PC-3 (cell line): ENCODE data around the gene NGRN. TPM values are rescaled to one million over a fixed set of nuclear protein-coding genes. Genes with fewer than 3 reads are reported as not detected.
"Not testable (repeated sequence)": the region's sequence is repeated elsewhere in the genome, so short reads cannot be mapped to it uniquely, and the experiment has no call there.

Experiments used
- ATAC-seq: fragments of 200-7000 bp; cut with Tn5 transposase; 2 replicates; pipeline ENCODE4 v1.9.1; 2020; ENCODE audit warnings: mild to moderate bottlenecking, moderate library complexity
- BruUV-seq: library from RNA; stranded (reverse); fragments of 400-500 nt; replicated peaks from 2 replicates; lab custom pipeline; 2021; lab: Mats Ljungman, UMichigan
- CTCF ChIA-PET: fragments of 300-600 bp; sonication (Branson Sonifier 250); formaldehyde crosslinking; loops from one replicate; lab custom pipeline; 2022; ENCODE audit warnings: antibody characterized with exemption; lab: Charles Lee
- POLR2A ChIA-PET: fragments of 300-600 bp; sonication (Branson Sonifier 250); formaldehyde crosslinking; loops from one replicate; lab custom pipeline; 2022; ENCODE audit warnings: antibody characterized with exemption; ENCODE audit not compliant: unreplicated experiment; lab: Charles Lee
- DNase-seq: peaks from one replicate; pipeline ENCODE4 v3.0.0-alpha.2; 2015
- H2AFZ ChIP-seq: fragments of 300-600 bp; sonication (generic); 2 replicates; pipeline ENCODE4 v1.6.0; 2016; ENCODE audit warnings: antibody characterized with exemption, low read length
- H3F3A ChIP-seq: fragments of 300-600 bp; sonication (generic); one replicate; pipeline ENCODE4 v1.6.0; 2017; ENCODE audit warnings: antibody characterized with exemption, low read length, control low read depth, mild to moderate bottlenecking; ENCODE audit not compliant: unreplicated experiment
- H3K27ac ChIP-seq: fragments of 300-600 bp; sonication (generic); 2 replicates; pipeline ENCODE4 v1.5.1; 2016; ENCODE audit warnings: mild to moderate bottlenecking, low read length
- H3K27me3 ChIP-seq: fragments of 300-600 bp; sonication (generic); 2 replicates; pipeline ENCODE4 v1.6.1; 2016; ENCODE audit warnings: low read length, mixed read lengths
- H3K36me3 ChIP-seq: fragments of 300-600 bp; sonication (generic); 2 replicates; pipeline ENCODE4 v1.6.1; 2016; ENCODE audit warnings: low read depth, mixed run types, low read length, mixed read lengths
- H3K4me1 ChIP-seq: fragments of 300-600 bp; sonication (generic); 2 replicates; pipeline ENCODE4 v1.5.1; 2016; ENCODE audit warnings: low read length; ENCODE audit not compliant: insufficient read depth
- H3K4me2 ChIP-seq: fragments of 300-600 bp; sonication (generic); 2 replicates; pipeline ENCODE4 v1.6.0; 2016; ENCODE audit warnings: low read length
- H3K4me3 ChIP-seq: fragments of 300-600 bp; sonication (generic); 2 replicates; pipeline ENCODE4 v1.5.1; 2016; ENCODE audit warnings: mild to moderate bottlenecking, low read length, mixed read lengths
- H3K79me2 ChIP-seq: fragments of 300-600 bp; sonication (generic); 2 replicates; pipeline ENCODE4 v1.6.1; 2017; ENCODE audit warnings: low read length, mixed read lengths
- H3K9ac ChIP-seq: fragments of 300-600 bp; sonication (generic); 2 replicates; pipeline ENCODE4 v1.6.0; 2016; ENCODE audit warnings: mild to moderate bottlenecking, low read length
- H3K9me2 ChIP-seq: fragments of 300-600 bp; sonication (generic); replicated peaks from 2 replicates; pipeline ENCODE4 v1.6.1; 2016; ENCODE audit warnings: mixed run types, low read length, mixed read lengths
- H3K9me3 ChIP-seq: fragments of 300-600 bp; sonication (generic); 2 replicates; pipeline ENCODE4 v1.6.1; 2016; ENCODE audit warnings: low read length, mixed read lengths
- H4K20me1 ChIP-seq: fragments of 300-600 bp; sonication (generic); 2 replicates; pipeline ENCODE4 v1.6.1; 2016; ENCODE audit warnings: low read length, mixed read lengths
- EZH2 ChIP-seq: fragments of 300-600 bp; sonication (generic); IDR thresholded peaks from one replicate; pipeline ENCODE4 v1.6.1; 2017; ENCODE audit warnings: antibody characterized with exemption, mild to moderate bottlenecking, low read length; ENCODE audit not compliant: unreplicated experiment
- EZH2phosphoT487 ChIP-seq: fragments of 300-600 bp; sonication (generic); IDR thresholded peaks from 2 replicates; pipeline ENCODE4 v1.6.1; 2018; ENCODE audit warnings: mild to moderate bottlenecking, antibody characterized with exemption, low read length, borderline replicate concordance
- intact Hi-C: fragments of 100-400 bp; cut with micrococcal nuclease; formaldehyde crosslinking; loops from 2 replicates; pipeline ENCODE4 v1.9.0; 2023
- total RNA-seq: library from RNA; depleted of rRNA; stranded (reverse); fragments of >200 nt; gene quantifications from 2 replicates; pipeline ENCODE4 v1.2.3, GENCODE V29; 2014
- TF ChIP-seq, protein P1 (sequence below): fragments of 300-600 bp; sonication (generic); conservative IDR thresholded peaks from 2 replicates; pipeline ENCODE4 v1.5.1; 2017; ENCODE audit warnings: antibody characterized with exemption, low read depth, mild to moderate bottlenecking, low read length

Gene NGRN
- total RNA-seq, 1 experiment from 2014 or later: 99.3 TPM

DNA sequence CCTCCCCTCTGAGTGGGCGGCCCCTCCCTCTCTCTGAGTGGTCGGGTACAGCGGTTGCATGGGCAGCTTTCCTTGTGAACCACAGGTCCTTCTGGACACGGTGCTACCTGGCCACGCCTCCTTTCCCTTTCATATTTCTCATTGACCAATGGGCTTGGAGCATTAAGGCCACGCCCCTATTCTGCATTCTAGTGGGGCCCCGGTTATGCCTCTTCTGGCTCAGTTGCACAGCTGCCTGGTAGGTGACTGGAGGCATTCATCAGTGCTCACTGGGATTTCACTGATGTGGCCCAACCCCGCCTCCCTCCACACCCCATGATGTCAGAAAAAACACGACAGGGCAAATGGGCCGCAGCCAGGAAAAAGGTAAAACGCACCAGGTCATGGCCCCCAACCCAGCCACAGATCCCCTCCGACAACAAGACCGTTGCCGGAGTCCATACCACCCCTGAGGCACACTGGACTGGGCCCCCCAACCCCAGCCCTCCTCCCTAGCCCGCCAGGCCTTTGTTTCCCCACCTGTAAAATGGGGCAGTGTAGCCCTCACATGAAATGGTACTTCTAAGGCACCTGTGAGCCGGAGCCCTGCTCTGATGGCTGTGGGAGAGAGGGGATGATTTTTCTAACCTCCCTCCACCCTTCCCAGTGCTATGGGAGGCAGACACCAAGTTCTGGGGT is 26.3 kb downstream of the NGRN start:
- Histone ChIP-seq H3K27ac (no peak overlapping the region), H3K4me1 (no peaks in the 10 kb centered on the region), H3K79me2 (no peaks in the 10 kb centered on the region), H3K4me2 (no peak overlapping the region), H3K9me2 (no peaks in the 10 kb centered on the region), H3K4me3 (no peak overlapping the region), H2AFZ (no peak overlapping the region), H3K36me3 (no peaks in the 10 kb centered on the region), H3K27me3 (no peaks in the 10 kb centered on the region), H3F3A (no peaks in the 10 kb centered on the region), H3K9ac (no peak overlapping the region), H3K9me3 (no peaks in the 10 kb centered on the region), H4K20me1 (no peaks in the 10 kb centered on the region)
- ATAC-seq: no peak
- ChIA-PET POLR2A (no interaction called here), CTCF (no interaction called here)
- DNase-seq: peak; percentile 55
- BruUV-seq: no TSS peak
- intact Hi-C loops: no loop called here
- TF ChIP-seq, protein P1, sequence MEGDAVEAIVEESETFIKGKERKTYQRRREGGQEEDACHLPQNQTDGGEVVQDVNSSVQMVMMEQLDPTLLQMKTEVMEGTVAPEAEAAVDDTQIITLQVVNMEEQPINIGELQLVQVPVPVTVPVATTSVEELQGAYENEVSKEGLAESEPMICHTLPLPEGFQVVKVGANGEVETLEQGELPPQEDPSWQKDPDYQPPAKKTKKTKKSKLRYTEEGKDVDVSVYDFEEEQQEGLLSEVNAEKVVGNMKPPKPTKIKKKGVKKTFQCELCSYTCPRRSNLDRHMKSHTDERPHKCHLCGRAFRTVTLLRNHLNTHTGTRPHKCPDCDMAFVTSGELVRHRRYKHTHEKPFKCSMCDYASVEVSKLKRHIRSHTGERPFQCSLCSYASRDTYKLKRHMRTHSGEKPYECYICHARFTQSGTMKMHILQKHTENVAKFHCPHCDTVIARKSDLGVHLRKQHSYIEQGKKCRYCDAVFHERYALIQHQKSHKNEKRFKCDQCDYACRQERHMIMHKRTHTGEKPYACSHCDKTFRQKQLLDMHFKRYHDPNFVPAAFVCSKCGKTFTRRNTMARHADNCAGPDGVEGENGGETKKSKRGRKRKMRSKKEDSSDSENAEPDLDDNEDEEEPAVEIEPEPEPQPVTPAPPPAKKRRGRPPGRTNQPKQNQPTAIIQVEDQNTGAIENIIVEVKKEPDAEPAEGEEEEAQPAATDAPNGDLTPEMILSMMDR: no peak
- TF ChIP-seq EZH2phosphoT487: no peak
- TF ChIP-seq EZH2: no peak

DNA sequence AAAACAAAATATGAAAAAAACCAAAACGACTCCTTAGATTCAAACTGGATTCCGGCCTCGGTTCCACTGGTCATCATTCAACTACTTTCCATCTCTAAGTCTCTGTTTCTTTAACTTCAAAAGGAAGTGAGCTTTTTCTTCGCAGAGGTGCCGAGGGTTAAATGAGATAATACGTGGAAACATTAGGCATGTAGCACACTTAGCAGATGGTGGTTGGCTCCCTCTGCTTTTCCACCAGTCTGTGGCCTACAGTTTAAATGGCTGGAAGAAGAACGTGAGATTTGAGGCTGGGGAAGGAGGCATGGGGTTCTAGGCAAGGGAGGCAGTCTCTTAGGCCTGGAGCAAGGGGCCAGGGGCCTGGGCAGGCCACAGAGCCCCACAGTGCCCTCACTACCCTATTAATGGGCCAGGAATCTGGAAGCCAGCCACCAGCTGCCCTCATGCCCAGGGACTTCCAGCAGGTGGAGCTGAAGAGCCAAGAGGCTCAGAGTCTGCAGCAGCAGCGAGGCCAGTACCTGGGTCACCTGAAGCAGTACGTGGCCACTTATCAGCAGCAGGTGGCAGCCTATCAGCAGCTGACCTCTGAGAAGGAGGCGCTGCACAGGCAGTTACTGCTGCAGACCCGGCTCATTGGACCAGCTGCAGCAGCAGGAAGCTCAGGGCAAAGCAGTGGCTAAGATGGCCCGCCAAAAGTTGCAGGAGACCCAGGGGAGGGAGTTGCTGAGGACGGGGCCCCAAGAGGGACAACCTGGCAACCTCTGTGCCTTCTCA is 27.8 kb downstream of the NGRN start:
- Histone ChIP-seq H2AFZ (peak overlapping the region; percentile 59), H3K4me2 (peak overlapping the region; percentile 11; the same call in 1 of the 2 replicates)
- ATAC-seq (peak; percentile 99), DNase-seq (peak; percentile 92)
- POLR2A ChIA-PET, H3K9ac ChIP-seq, H3K9me2 ChIP-seq, H3K36me3 ChIP-seq, H3K27ac ChIP-seq, H3K27me3 ChIP-seq, H4K20me1 ChIP-seq, intact Hi-C loops, H3F3A ChIP-seq, BruUV-seq, H3K9me3 ChIP-seq, H3K4me3 ChIP-seq, H3K4me1 ChIP-seq, H3K79me2 ChIP-seq: not testable (repeated sequence)
- TF ChIP-seq, protein P1: peak; percentile 76
- CTCF ChIA-PET: interaction anchor here (0.6 to 0.8 kb wide), 6 partner anchors 23 to 186 kb away, joined by 3 to 5 read pairs (median 4); no protein-coding TSS in a partner anchor

DNA sequence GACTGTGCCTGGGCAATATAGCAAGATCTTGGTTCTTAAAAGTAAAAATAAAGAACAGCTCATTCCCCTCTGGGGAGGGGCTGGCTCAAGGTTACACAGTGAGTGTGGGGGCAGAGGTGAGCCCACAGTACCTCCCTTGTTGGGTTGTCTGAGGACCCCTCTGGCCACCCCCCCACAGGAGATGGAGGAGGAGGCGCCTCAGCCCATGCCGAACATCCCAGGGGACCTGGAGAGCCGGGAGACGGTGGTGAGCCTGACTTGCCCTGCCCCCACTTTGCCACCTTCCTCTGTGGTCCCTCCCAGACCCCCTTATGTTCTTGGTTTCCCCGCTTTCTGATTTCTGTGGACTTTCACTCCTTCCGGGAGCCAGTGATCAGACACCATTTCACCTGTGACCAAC is 28.7 kb downstream of the NGRN start:
- no peaks in the 10 kb centered on the region for H3K79me2 ChIP-seq
- no peak for ATAC-seq
- no peaks in the 10 kb centered on the region for H3F3A ChIP-seq
- no peak overlapping the region for H2AFZ ChIP-seq
- TF ChIP-seq EZH2 (no peak), EZH2phosphoT487 (no peak)
- TF ChIP-seq, protein P1: no peak
- ChIA-PET CTCF (interaction anchor here (0.6 kb wide), 1 partner anchor 185 kb away, joined by 5 read pairs; no protein-coding TSS in a partner anchor), POLR2A (no interaction called here)
- H3K36me3 ChIP-seq: no peaks in the 10 kb centered on the region
- H3K4me2 ChIP-seq: no peak overlapping the region
- H3K9me2 ChIP-seq: no peaks in the 10 kb centered on the region
- H3K4me3 ChIP-seq: no peak overlapping the region
- intact Hi-C loops: no loop called here
- BruUV-seq: no TSS peak
- H3K27ac ChIP-seq: no peak overlapping the region
- no peaks in the 10 kb centered on the region for H3K4me1 ChIP-seq
- no peak overlapping the region for H3K9ac ChIP-seq
- DNase-seq: no peak
- no peaks in the 10 kb centered on the region for H4K20me1 ChIP-seq
- no peaks in the 10 kb centered on the region for H3K27me3 ChIP-seq
- no peaks in the 10 kb centered on the region for H3K9me3 ChIP-seq
